ENCODE data around the gene MIPEP.

MIPEP gene

GRCh38 chr13:23696610-23697009, 192.6 kb downstream of the MIPEP start:
- FAIRE-seq (no peak), DNase-seq (ENCODE audit: extremely low spot score, insufficient read length, low read depth) (no peak)

GRCh38 chr13:23695711-23696464, 193.3 kb downstream of the MIPEP start:
- DNase-seq (ENCODE audit: extremely low spot score, insufficient read length, low read depth) (peak; percentile 53), FAIRE-seq (peak; percentile 48)

- FAIRE-seq: no peak
These were observed 194.0 kb downstream of the MIPEP start for GRCh38 chr13:23695196-23695595.

GRCh38 chr13:23692816-23693215, 196.4 kb downstream of the MIPEP start:
- FAIRE-seq (no peak), DNase-seq (ENCODE audit: extremely low spot score, insufficient read length, low read depth) (no peak)

More at GRCh38 chr13:23695196-23695595, 194.0 kb downstream of the MIPEP start:
- DNase-seq (ENCODE audit: extremely low spot score, insufficient read length, low read depth): no peak

- FAIRE-seq: no peak
- no peak for DNase-seq (ENCODE audit: extremely low spot score, insufficient read length, low read depth)
These were observed 198.5 kb downstream of the MIPEP start for GRCh38 chr13:23690668-23691067.

GRCh38 chr13:23688336-23688735, 200.9 kb downstream of the MIPEP start:
- DNase-seq (ENCODE audit: extremely low spot score, insufficient read length, low read depth) (no peak), FAIRE-seq (no peak)

GRCh38 chr13:23687614-23688013, 201.6 kb downstream of the MIPEP start:
- no peak for FAIRE-seq

GRCh38 chr13:23686948-23687347, 202.3 kb downstream of the MIPEP start:
- FAIRE-seq: no peak
- no peak for DNase-seq (ENCODE audit: extremely low spot score, insufficient read length, low read depth)

More at GRCh38 chr13:23687614-23688013, 201.6 kb downstream of the MIPEP start:
- DNase-seq (ENCODE audit: extremely low spot score, insufficient read length, low read depth): no peak

- FAIRE-seq (no peak), DNase-seq (ENCODE audit: extremely low spot score, insufficient read length, low read depth) (no peak)
These were observed 203.8 kb downstream of the MIPEP start for GRCh38 chr13:23685416-23685815.

- FAIRE-seq: no peak
- DNase-seq (ENCODE audit: extremely low spot score, insufficient read length, low read depth): no peak
These were observed 204.6 kb downstream of the MIPEP start for GRCh38 chr13:23684647-23685046.

GRCh38 chr13:23683084-23683483, 206.1 kb downstream of the MIPEP start:
- no peak for FAIRE-seq
- DNase-seq (ENCODE audit: extremely low spot score, insufficient read length, low read depth): no peak

- FAIRE-seq: no peak
- no peak for DNase-seq (ENCODE audit: extremely low spot score, insufficient read length, low read depth)
These were observed 208.1 kb downstream of the MIPEP start for GRCh38 chr13:23680845-23681669.

Measured in GM18507 (cell line).